HepG2 (cell line): Measurements from ENCODE around the gene MXRA7. TPM values are rescaled to one million over a fixed set of nuclear protein-coding genes. Genes with fewer than 3 reads are reported as not detected.

Source experiments
- ARNT2 ChIP-seq: sonication (generic); formaldehyde crosslinking; IDR thresholded peaks from 2 replicates; pipeline ENCODE4 v1.8.0; 2022; ENCODE audit warnings: mild to moderate bottlenecking, low read depth, missing genetic modification reagents, moderate library complexity
- ATAD3A ChIP-seq: sonication (generic); formaldehyde crosslinking; IDR thresholded peaks from 2 replicates; pipeline ENCODE4 v1.4.0; 2020; ENCODE audit warnings: missing genetic modification reagents
- CSRNP2 ChIP-seq: sonication (generic); formaldehyde crosslinking; conservative IDR thresholded peaks from 2 replicates; pipeline ENCODE4 v1.8.0; 2022; ENCODE audit warnings: low read depth, missing genetic modification reagents
- EHMT2 ChIP-seq: fragments of 200-600 bp; sonication (generic); IDR thresholded peaks from 2 replicates; pipeline ENCODE4 v1.7.0; 2017; ENCODE audit warnings: antibody characterized with exemption, low read depth, low read length, borderline replicate concordance
- JUN ChIP-seq: sonication (generic); formaldehyde crosslinking; IDR thresholded peaks from 2 replicates; pipeline ENCODE4 v1.4.0; 2020; ENCODE audit warnings: mild to moderate bottlenecking, missing genetic modification reagents
- KMT2B ChIP-seq: IDR thresholded peaks from 2 replicates; pipeline ENCODE4 v1.6.1; 2016; ENCODE audit warnings: missing genetic modification reagents, missing compliant biosample characterization
- MLLT10 ChIP-seq: sonication (generic); formaldehyde crosslinking; IDR thresholded peaks from 2 replicates; pipeline ENCODE4 v1.4.0; 2020; ENCODE audit warnings: missing genetic modification reagents
- NAIF1 ChIP-seq: sonication (generic); formaldehyde crosslinking; IDR thresholded peaks from 2 replicates; pipeline ENCODE4 v1.5.0; 2020; ENCODE audit warnings: mild to moderate bottlenecking, missing genetic modification reagents, borderline replicate concordance
- SIX4 ChIP-seq: sonication (generic); formaldehyde crosslinking; IDR thresholded peaks from 2 replicates; pipeline ENCODE4 v1.4.0; 2020; ENCODE audit warnings: missing genetic modification reagents
- ZNF513 ChIP-seq: sonication (generic); formaldehyde crosslinking; conservative IDR thresholded peaks from 2 replicates; pipeline ENCODE4 v1.5.0; 2020; ENCODE audit warnings: missing genetic modification reagents
- ZNF589 ChIP-seq: sonication (generic); formaldehyde crosslinking; conservative IDR thresholded peaks from 2 replicates; pipeline ENCODE4 v1.8.0; 2022; ENCODE audit warnings: mild to moderate bottlenecking, moderate library complexity, missing genetic modification reagents
- ZNF619 ChIP-seq: sonication (generic); formaldehyde crosslinking; IDR thresholded peaks from 2 replicates; pipeline ENCODE4 v1.4.0; 2020; ENCODE audit warnings: mild to moderate bottlenecking, missing genetic modification reagents
- ZNF687 ChIP-seq: sonication (generic); formaldehyde crosslinking; IDR thresholded peaks from 2 replicates; pipeline ENCODE4 v1.5.1; 2020; ENCODE audit warnings: mild to moderate bottlenecking, missing genetic modification reagents, moderate library complexity
- ZNF850 ChIP-seq: sonication (generic); formaldehyde crosslinking; conservative IDR thresholded peaks from 2 replicates; pipeline ENCODE4 v1.9.0; 2021; ENCODE audit warnings: mild to moderate bottlenecking, missing genetic modification reagents
- polyA plus RNA-seq, 8 experiments: library from polyadenylated mRNA; depleted of rRNA in 3 of 8; stranded (reverse) in 7 of 8; unstranded in 1 of 8; fragments of >200 nt; fragmentation: Illumina TruSeq in 4 of 8; extraction: Trizol in 4 of 8; gene quantifications; 2 replicates each; pipeline versions ENCODE4 v1.2.1 to v1.2.3, GENCODE V29; 2011 to 2016; ENCODE audit warnings: low read depth in 4 of 8, missing spikeins in 1 of 8, mixed read lengths in 1 of 8; ENCODE audit not compliant: insufficient read depth in 1 of 8
- total RNA-seq, 5 experiments: library from RNA; depleted of rRNA; stranded (reverse); fragments of >200 nt; fragmentation: Illumina TruSeq; extraction: Trizol; gene quantifications; 2 replicates each; pipeline ENCODE4 v1.2.3, GENCODE V29; 2016; ENCODE audit warnings: low read depth in 1 of 5
- TF ChIP-seq, protein P1 (sequence below): sonication (generic); formaldehyde crosslinking; IDR thresholded peaks from 2 replicates; pipeline ENCODE4 v1.5.0; 2020; ENCODE audit warnings: mild to moderate bottlenecking, missing genetic modification reagents, borderline replicate concordance
- TF ChIP-seq, protein P2 (sequence below): sonication (generic); formaldehyde crosslinking; IDR thresholded peaks from 2 replicates; pipeline ENCODE4 v1.8.1; 2023; ENCODE audit warnings: mild to moderate bottlenecking, missing genetic modification reagents
- TF ChIP-seq, protein P3 (sequence below): sonication (generic); formaldehyde crosslinking; conservative IDR thresholded peaks from 2 replicates; pipeline ENCODE4 v1.8.0; 2022; ENCODE audit warnings: mild to moderate bottlenecking, moderate library complexity, missing genetic modification reagents

Gene MXRA7
- total and polyA plus RNA-seq, 2 of the 13 experiments (the other 11 are each of a cell fraction or from before 2014, with no cell fraction given) = 44.8 to 112 TPM

GRCh38 chr17:76672270-76672851 is 38.4 kb downstream of the MXRA7 start (continued):
- TF ChIP-seq, protein P1, sequence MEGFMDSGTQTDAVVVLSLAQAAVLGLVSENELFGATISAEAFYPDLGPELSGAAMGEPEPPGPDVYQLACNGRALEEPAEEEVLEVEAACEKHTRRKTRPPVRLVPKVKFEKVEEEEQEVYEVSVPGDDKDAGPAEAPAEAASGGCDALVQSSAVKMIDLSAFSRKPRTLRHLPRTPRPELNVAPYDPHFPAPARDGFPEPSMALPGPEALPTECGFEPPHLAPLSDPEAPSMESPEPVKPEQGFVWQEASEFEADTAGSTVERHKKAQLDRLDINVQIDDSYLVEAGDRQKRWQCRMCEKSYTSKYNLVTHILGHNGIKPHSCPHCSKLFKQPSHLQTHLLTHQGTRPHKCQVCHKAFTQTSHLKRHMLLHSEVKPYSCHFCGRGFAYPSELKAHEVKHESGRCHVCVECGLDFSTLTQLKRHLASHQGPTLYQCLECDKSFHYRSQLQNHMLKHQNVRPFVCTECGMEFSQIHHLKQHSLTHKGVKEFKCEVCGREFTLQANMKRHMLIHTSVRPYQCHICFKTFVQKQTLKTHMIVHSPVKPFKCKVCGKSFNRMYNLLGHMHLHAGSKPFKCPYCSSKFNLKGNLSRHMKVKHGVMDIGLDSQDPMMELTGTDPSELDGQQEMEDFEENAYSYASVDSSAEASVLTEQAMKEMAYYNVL (CRISPR knock-in tag) = no peak
- TF ChIP-seq ZNF513 (CRISPR knock-in tag) (no peak), ZNF850 (CRISPR knock-in tag) (no peak), ZNF687 (CRISPR knock-in tag) (no peak), NAIF1 (CRISPR knock-in tag) (peak; percentile 63), ZNF589 (CRISPR knock-in tag) (no peak), ATAD3A (CRISPR knock-in tag) (no peak), EHMT2 (no peak), JUN (CRISPR knock-in tag) (no peak), SIX4 (peak; percentile 79), ARNT2 (peak; percentile 31; the same call in 1 of the 2 replicates), MLLT10 (CRISPR knock-in tag) (no peak), ZNF619 (CRISPR knock-in tag) (no peak), KMT2B (no peak), CSRNP2 (CRISPR knock-in tag) (no peak)
- TF ChIP-seq, protein P2, sequence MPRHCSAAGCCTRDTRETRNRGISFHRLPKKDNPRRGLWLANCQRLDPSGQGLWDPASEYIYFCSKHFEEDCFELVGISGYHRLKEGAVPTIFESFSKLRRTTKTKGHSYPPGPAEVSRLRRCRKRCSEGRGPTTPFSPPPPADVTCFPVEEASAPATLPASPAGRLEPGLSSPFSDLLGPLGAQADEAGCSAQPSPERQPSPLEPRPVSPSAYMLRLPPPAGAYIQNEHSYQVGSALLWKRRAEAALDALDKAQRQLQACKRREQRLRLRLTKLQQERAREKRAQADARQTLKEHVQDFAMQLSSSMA (CRISPR knock-in tag) = no peak
- TF ChIP-seq, protein P3, sequence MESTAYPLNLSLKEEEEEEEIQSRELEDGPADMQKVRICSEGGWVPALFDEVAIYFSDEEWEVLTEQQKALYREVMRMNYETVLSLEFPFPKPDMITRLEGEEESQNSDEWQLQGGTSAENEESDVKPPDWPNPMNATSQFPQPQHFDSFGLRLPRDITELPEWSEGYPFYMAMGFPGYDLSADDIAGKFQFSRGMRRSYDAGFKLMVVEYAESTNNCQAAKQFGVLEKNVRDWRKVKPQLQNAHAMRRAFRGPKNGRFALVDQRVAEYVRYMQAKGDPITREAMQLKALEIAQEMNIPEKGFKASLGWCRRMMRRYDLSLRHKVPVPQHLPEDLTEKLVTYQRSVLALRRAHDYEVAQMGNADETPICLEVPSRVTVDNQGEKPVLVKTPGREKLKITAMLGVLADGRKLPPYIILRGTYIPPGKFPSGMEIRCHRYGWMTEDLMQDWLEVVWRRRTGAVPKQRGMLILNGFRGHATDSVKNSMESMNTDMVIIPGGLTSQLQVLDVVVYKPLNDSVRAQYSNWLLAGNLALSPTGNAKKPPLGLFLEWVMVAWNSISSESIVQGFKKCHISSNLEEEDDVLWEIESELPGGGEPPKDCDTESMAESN (CRISPR knock-in tag) = no peak
